GM12865 (cell line): Measurements from ENCODE around the gene UFC1.
A peak's percentile ranks its signal among the peaks of the same experiment; 100 is the strongest.

ENCODE experiments used
- DNase-seq: peaks from one replicate; pipeline ENCODE4 v3.0.0; 2010; ENCODE audit warnings: low read depth
- H3K4me3 ChIP-seq: 2 replicates; pipeline ENCODE4 v1.5.1; 2011; ENCODE audit warnings: mild to moderate bottlenecking, low read depth, low read length, control low read depth
- TF ChIP-seq, protein P1 (sequence below): IDR thresholded peaks from 2 replicates; pipeline ENCODE4 v1.5.1; 2011; ENCODE audit warnings: low read length, control low read depth, low read depth, inconsistent platforms; ENCODE audit not compliant: insufficient read depth; ENCODE audit errors: missing control alignments

UFC1 gene

GRCh38 chr1:161198194-161198896 is 44.6 kb downstream of the UFC1 start:
- no peak overlapping the region for H3K4me3 ChIP-seq
- DNase-seq, result no peak
- TF ChIP-seq, protein P1, sequence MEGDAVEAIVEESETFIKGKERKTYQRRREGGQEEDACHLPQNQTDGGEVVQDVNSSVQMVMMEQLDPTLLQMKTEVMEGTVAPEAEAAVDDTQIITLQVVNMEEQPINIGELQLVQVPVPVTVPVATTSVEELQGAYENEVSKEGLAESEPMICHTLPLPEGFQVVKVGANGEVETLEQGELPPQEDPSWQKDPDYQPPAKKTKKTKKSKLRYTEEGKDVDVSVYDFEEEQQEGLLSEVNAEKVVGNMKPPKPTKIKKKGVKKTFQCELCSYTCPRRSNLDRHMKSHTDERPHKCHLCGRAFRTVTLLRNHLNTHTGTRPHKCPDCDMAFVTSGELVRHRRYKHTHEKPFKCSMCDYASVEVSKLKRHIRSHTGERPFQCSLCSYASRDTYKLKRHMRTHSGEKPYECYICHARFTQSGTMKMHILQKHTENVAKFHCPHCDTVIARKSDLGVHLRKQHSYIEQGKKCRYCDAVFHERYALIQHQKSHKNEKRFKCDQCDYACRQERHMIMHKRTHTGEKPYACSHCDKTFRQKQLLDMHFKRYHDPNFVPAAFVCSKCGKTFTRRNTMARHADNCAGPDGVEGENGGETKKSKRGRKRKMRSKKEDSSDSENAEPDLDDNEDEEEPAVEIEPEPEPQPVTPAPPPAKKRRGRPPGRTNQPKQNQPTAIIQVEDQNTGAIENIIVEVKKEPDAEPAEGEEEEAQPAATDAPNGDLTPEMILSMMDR, result no peak

- DNase-seq, result no peak
Measured at GRCh38 chr1:161198897-161199431, 45.2 kb downstream of the UFC1 start, which contains the start of gene ADAMTS4. Gene ADAMTS4, minus strand, starts transcription at chr1:161199054. Its CDS starts 427 bp downstream, at chr1:161198627.

GRCh38 chr1:161199506-161200139 is 45.8 kb downstream of the UFC1 start:
- TF ChIP-seq, protein P1, result no peak
- H3K4me3 ChIP-seq, result no peak overlapping the region
- no peak for DNase-seq

More at GRCh38 chr1:161198897-161199431, 45.2 kb downstream of the UFC1 start, which contains the start of gene ADAMTS4:
- TF ChIP-seq, protein P1, result no peak
- H3K4me3 ChIP-seq, result no peak within 1 kb of the TSS

DNA sequence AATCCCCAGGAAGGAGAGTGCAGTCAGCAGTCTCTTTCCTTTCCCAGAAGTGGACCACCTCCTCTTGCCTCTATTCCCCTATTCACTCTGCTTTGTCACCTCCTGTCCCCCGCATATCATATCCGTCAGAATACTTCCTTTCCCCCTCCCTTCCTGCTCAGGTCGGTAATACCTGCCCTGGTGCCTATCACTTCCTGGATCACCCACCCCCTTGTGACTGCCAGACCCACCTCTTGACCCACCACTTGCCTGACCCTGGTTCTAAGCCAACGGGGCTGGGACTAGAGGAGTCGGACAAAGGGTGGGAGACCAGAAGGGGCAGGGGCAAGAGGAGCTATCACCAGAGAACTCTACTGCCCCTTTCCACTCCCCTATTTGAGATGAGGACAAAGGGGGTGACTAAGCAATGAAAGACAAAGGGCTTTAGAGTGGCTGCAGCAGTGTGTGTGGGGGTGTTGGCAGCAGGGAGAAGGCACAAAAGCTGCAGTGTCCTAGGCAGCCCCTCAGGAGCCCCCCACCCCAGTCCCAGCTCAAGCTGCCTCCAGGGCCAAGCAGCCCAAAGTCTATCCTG is 46.7 kb downstream of the UFC1 start:
- DNase-seq, result no peak
- TF ChIP-seq, protein P1, result no peak
- no peak overlapping the region for H3K4me3 ChIP-seq

GRCh38 chr1:161200992-161201835 is 47.4 kb downstream of the UFC1 start:
- TF ChIP-seq, protein P1, result no peak
- peak overlapping the region; percentile 68 for H3K4me3 ChIP-seq
- DNase-seq, result no peak
